Measurements from ENCODE around the gene ATP6V0A1.
"Not testable (repeated sequence)": the region's sequence is repeated elsewhere in the genome, so short reads cannot be mapped to it uniquely, and the experiment has no call there.

Gene ATP6V0A1

DNA sequence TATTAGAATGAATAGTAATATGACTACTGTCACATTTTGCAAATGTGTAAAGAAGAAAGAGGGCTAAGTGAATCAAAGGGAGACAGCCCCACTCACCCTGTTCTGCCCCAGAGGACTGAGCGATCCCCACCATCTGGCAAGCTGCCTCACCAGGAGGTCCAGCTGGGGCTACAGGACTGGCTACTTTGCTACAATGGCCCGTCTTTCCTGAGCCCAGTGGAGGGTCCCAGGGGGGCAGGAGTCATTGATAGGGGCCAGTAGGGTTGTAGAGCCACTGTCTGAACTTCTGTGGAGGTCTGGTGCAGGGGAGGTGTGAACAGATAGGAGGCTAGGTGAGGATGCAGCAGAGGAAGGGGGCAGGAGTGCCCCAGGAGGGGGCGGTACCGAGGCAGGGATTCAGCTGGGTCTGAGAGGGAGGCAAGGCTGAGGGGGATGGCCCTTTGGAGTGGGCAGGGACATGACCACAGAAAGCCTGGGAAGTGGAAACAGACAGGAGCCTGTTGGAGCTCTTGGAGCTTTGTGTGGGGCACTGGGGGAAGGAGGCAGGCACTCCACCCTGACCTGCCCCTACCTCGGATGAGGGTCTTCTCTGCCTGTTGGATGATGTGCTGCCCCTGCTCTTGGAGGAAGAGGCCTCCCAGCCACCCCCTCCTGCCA, 97.4 kb downstream of the ATP6V0A1 start:
- peak overlapping the region; percentile 87 for H3K4me2 ChIP-seq (ENCODE audit: low read depth, low read length, poor library complexity, severe bottlenecking)

DNA sequence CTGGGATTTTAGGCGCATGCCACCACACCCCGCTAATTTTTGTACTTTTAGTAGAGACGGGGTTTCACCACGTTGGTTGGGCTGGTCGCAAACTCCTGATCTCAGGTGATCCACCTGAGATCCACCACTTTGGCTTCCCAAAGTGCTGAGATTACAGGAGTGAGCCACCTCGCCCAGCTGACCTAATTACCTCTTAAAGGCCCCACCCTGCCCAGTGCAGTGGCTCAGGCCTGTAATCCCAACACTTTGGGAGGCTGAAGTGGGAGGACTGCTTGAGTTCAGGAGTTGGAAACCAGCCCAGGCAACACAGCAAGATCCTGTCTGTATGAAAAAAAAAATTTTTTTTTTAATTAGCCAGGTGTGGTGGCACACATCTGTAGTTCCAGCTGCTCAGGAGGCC, 100.4 kb downstream of the ATP6V0A1 start:
- Histone ChIP-seq H3K36me3 (ENCODE audit: insufficient read depth, low read length) (no peaks in the 10 kb centered on the region), H3K27me3 (ENCODE audit: insufficient read depth, low read length, poor library complexity, severe bottlenecking) (no peaks in the 10 kb centered on the region), H4K20me1 (ENCODE audit: insufficient read depth, low read length, poor library complexity, severe bottlenecking) (peaks cover 11% of the 10 kb centered on the region), H3K79me2 (ENCODE audit: insufficient read depth, low read length) (peaks cover 42% of the 10 kb centered on the region), H3K9me2 (replicated peaks; ENCODE audit: low read depth, low read length) (no peaks in the 10 kb centered on the region), H3F3A (ENCODE audit: low read depth) (0 out of 2 replicates have a peak, but pooled peaks cover 6% of the 10 kb centered on the region), H3K4me1 (ENCODE audit: insufficient read depth, low read length, poor library complexity, severe bottlenecking) (peaks cover 21% of the 10 kb centered on the region), H3K4me2 (ENCODE audit: low read depth, low read length, poor library complexity, severe bottlenecking) (no peak overlapping the region), H3K4me3 (ENCODE audit: low read length, poor library complexity, severe bottlenecking) (no peak overlapping the region), H3K9ac (ENCODE audit: low read depth, low read length, poor library complexity, severe bottlenecking) (no peak overlapping the region), H2AFZ (ENCODE audit: low read length) (no peak overlapping the region), H3K9me3 (ENCODE audit: insufficient read depth, low read depth, low read length) (no peaks in the 10 kb centered on the region)
- TF ChIP-seq, protein P1, sequence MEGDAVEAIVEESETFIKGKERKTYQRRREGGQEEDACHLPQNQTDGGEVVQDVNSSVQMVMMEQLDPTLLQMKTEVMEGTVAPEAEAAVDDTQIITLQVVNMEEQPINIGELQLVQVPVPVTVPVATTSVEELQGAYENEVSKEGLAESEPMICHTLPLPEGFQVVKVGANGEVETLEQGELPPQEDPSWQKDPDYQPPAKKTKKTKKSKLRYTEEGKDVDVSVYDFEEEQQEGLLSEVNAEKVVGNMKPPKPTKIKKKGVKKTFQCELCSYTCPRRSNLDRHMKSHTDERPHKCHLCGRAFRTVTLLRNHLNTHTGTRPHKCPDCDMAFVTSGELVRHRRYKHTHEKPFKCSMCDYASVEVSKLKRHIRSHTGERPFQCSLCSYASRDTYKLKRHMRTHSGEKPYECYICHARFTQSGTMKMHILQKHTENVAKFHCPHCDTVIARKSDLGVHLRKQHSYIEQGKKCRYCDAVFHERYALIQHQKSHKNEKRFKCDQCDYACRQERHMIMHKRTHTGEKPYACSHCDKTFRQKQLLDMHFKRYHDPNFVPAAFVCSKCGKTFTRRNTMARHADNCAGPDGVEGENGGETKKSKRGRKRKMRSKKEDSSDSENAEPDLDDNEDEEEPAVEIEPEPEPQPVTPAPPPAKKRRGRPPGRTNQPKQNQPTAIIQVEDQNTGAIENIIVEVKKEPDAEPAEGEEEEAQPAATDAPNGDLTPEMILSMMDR (conservative IDR thresholded peaks at IDR 0.05; ENCODE audit: low read length), result no peak
- TF ChIP-seq EZH2phosphoT487 (IDR thresholded peaks at IDR 0.05; ENCODE audit: borderline replicate concordance), result no peak

More for the DNA sequence above, 97.4 kb downstream of the ATP6V0A1 start:
- H3K4me3 ChIP-seq (ENCODE audit: low read length, poor library complexity, severe bottlenecking), result peak overlapping the region; percentile 98
- TF ChIP-seq, protein P1 (conservative IDR thresholded peaks at IDR 0.05; ENCODE audit: low read length), result peak; percentile 41
- not testable (repeated sequence) for H3K36me3 ChIP-seq (ENCODE audit: insufficient read depth, low read length); H2AFZ ChIP-seq (ENCODE audit: low read length); H3K9me3 ChIP-seq (ENCODE audit: insufficient read depth, low read depth, low read length); H3K9me2 ChIP-seq (replicated peaks; ENCODE audit: low read depth, low read length); H3K27me3 ChIP-seq (ENCODE audit: insufficient read depth, low read length, poor library complexity, severe bottlenecking); H3F3A ChIP-seq (ENCODE audit: low read depth)
- H3K4me1 ChIP-seq (ENCODE audit: insufficient read depth, low read length, poor library complexity, severe bottlenecking), result peaks cover 11% of the 10 kb centered on the region
- peaks cover 11% of the 10 kb centered on the region for H4K20me1 ChIP-seq (ENCODE audit: insufficient read depth, low read length, poor library complexity, severe bottlenecking)
- peak overlapping the region; percentile 88 for H3K9ac ChIP-seq (ENCODE audit: low read depth, low read length, poor library complexity, severe bottlenecking)
- peaks cover 29% of the 10 kb centered on the region for H3K79me2 ChIP-seq (ENCODE audit: insufficient read depth, low read length)

DNA sequence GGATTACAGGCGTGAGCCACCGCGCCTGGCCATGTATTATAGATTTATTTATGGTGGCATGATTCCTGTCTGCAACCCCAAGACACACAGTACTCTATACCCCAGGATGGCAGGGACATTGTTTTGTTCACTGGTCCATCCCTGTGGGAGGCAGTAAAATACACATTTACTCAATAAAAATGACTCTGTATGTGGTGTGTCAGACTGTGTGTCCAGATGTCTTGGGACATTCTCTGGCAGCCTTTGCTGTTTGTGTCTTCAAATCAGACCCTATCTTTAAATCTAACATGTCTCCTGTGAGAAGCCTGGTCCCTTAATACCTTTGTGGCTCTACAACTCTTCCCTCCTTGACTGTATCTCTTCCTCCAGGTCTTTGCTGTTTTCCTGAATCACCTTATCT, 101.6 kb downstream of the ATP6V0A1 start:
- Histone ChIP-seq H3K27me3 (ENCODE audit: insufficient read depth, low read length, poor library complexity, severe bottlenecking) (no peaks in the 10 kb centered on the region), H3K4me2 (ENCODE audit: low read depth, low read length, poor library complexity, severe bottlenecking) (peak overlapping the region; percentile 4), H3K9ac (ENCODE audit: low read depth, low read length, poor library complexity, severe bottlenecking) (peak overlapping the region; percentile 22), H4K20me1 (ENCODE audit: insufficient read depth, low read length, poor library complexity, severe bottlenecking) (peaks cover 9% of the 10 kb centered on the region), H3K79me2 (ENCODE audit: insufficient read depth, low read length) (peaks cover 39% of the 10 kb centered on the region), H3K36me3 (ENCODE audit: insufficient read depth, low read length) (peaks cover 6% of the 10 kb centered on the region; the same call in 1 of the 2 replicates), H2AFZ (ENCODE audit: low read length) (no peak overlapping the region), H3K4me1 (ENCODE audit: insufficient read depth, low read length, poor library complexity, severe bottlenecking) (peaks cover 20% of the 10 kb centered on the region), H3K9me3 (ENCODE audit: insufficient read depth, low read depth, low read length) (no peaks in the 10 kb centered on the region), H3F3A (ENCODE audit: low read depth) (0 out of 2 replicates have a peak, but pooled peaks cover 6% of the 10 kb centered on the region), H3K9me2 (replicated peaks; ENCODE audit: low read depth, low read length) (no peaks in the 10 kb centered on the region), H3K4me3 (ENCODE audit: low read length, poor library complexity, severe bottlenecking) (no peak overlapping the region)
- TF ChIP-seq, protein P1 (conservative IDR thresholded peaks at IDR 0.05; ENCODE audit: low read length), result no peak
- TF ChIP-seq EZH2phosphoT487 (IDR thresholded peaks at IDR 0.05; ENCODE audit: borderline replicate concordance), result no peak
